Motor neuron (in vitro differentiated cells): ENCODE results near the gene ZFAND2B. TPM values are rescaled to one million over a fixed set of nuclear protein-coding genes. Genes with fewer than 3 reads are reported as not detected.
"Not testable (repeated sequence)": the region's sequence is repeated elsewhere in the genome, so short reads cannot be mapped to it uniquely, and the experiment has no call there.

Source experiments
- ATAC-seq, 8 experiments: fragments of 200-7000 bp; cut with Tn5 transposase; replicated peaks in 6 of 8; 2 replicates each; pipeline ENCODE4 v1.8.0; 2021; ENCODE audit warnings: mild to moderate bottlenecking in 8 of 8, moderate library complexity in 8 of 8
- H3K27ac ChIP-seq, 2 donors: fragments of 250-450 bp; sonication (Bioruptor Pico); 2 replicates each; pipeline ENCODE4 v1.9.0; 2021; ENCODE audit warnings: antibody characterized with exemption in 2 of 2, mild to moderate bottlenecking in 2 of 2, moderate library complexity in 1 of 2
- H3K4me1 ChIP-seq, 2 donors: fragments of 250-450 bp; sonication (Bioruptor Pico); replicated peaks in 1 of 2; 2 replicates each; pipeline ENCODE4 v1.6.1; 2021; ENCODE audit warnings: antibody characterized with exemption in 2 of 2, mild to moderate bottlenecking in 2 of 2, moderate library complexity in 1 of 2
- H3K4me3 ChIP-seq, 5 donors: fragments of 250-450 bp; sonication (Bioruptor Pico); 2 replicates each; pipeline ENCODE4 v1.9.0; 2021; ENCODE audit warnings: antibody characterized with exemption in 5 of 5, mild to moderate bottlenecking in 5 of 5, moderate library complexity in 4 of 5
- WGBS, 10 experiments: fragments of 450-650 bp; shearing (Covaris generic); methylation state at CpG; one replicate each; pipeline ENCODE4 v1.0.0; 2022; 5-methylcytosine and 5-hydroxymethylcytosine counted together
- in situ Hi-C, 9 experiments: fragments of 400-800 bp; cut with MboI; loops; one replicate each; pipeline ENCODE4 v1.15.0; 2021; ENCODE audit warnings: low sequenced_read_pairs in 9 of 9, low pct_unique_long_range_greater_than_20kb in 2 of 9; ENCODE audit not compliant: unreplicated experiment in 9 of 9
- total RNA-seq, 8 experiments: library from RNA; unstranded; fragments of 300-600 nt; gene quantifications; 2 replicates each; pipeline versions ENCODE4 v1.2.3 to v1.2.4, GENCODE V29; 2022

The ZFAND2B gene
- total RNA-seq, 8 experiments from 2014 or later: 19.7 to 35.8 (median 25.7) TPM

GRCh38 chr2:219199470-219200211 lies 6.9 kb upstream of the ZFAND2B start:
- ATAC-seq: peak in 2 of 8 experiments; percentile 56 to 57

GRCh38 chr2:219200502-219201326 lies 5.9 kb upstream of the ZFAND2B start:
- H3K4me1 ChIP-seq, H3K27ac ChIP-seq, ATAC-seq, in situ Hi-C loops, H3K4me3 ChIP-seq: not testable (repeated sequence)
- WGBS, 10 experiments: 66 to 95% (median 80%) methylated on average over 1 to 15 of the region's 26 CpGs; no CpG with 5 or more reads in 3 of the 10 experiments

More at GRCh38 chr2:219199470-219200211, 6.9 kb upstream of the ZFAND2B start:
- in situ Hi-C loops: no loop called here
- no peaks in the 10 kb centered on the region for H3K4me1 ChIP-seq
- 55 to 100% (median 85%) methylated on average over 2 to 11 of the region's 12 CpGs; no CpG with 5 or more reads in 3 of the 10 experiments for WGBS, 10 experiments
- no peak overlapping the region for H3K4me3 ChIP-seq
- H3K27ac ChIP-seq: no peak overlapping the region

DNA sequence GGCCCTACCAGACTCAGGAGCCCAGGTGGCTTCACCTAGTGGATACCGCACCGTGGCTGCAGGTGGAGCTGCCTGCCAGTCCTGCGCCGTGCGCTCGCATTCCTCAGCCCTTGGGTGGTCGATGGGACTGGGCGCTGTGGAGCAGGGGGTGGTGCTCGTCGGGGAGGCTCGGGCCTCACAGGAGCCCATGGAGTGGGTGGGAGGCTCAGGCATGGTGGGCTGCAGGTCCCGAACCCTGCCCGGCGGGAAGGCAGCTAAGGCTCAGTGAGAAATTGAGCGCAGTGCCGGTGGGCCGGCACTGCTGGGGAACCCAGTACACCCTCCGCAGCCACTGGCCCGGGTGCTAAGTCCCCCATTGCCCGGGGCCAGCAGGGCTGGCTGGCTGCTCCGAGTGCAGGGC lies 5.3 kb upstream of the ZFAND2B start:
- WGBS, 10 experiments: 100% methylated on average over 1 of the region's 21 CpGs; no CpG with 5 or more reads in 9 of the 10 experiments
- H3K4me1 ChIP-seq, H3K4me3 ChIP-seq, H3K27ac ChIP-seq, ATAC-seq, in situ Hi-C loops: not testable (repeated sequence)

- H3K4me1 ChIP-seq: peaks cover 7 to 11% of the 10 kb centered on the region in 2 donors
- in situ Hi-C loops: no loop called here
- H3K27ac ChIP-seq: no peak overlapping the region
- WGBS, 10 experiments: 47 to 100% (median 84%) methylated on average over 1 to 6 of the region's 7 CpGs; no CpG with 5 or more reads in 1 of the 10 experiments
- no peak for ATAC-seq
- H3K4me3 ChIP-seq: no peak overlapping the region
These were observed 2.0 kb upstream of the ZFAND2B start for GRCh38 chr2:219204425-219205164.

GRCh38 chr2:219205165-219205538 lies 1.4 kb upstream of the ZFAND2B start:
- 72 to 100% (median 89%) methylated on average over 2 to 5 of the region's 5 CpGs for WGBS, 10 experiments
- ATAC-seq: no peak
- Histone ChIP-seq H3K4me1 (peaks cover 7 to 11% of the 10 kb centered on the region in 2 donors), H3K27ac (no peak overlapping the region), H3K4me3 (no peak overlapping the region)
- in situ Hi-C loops: no loop called here

DNA sequence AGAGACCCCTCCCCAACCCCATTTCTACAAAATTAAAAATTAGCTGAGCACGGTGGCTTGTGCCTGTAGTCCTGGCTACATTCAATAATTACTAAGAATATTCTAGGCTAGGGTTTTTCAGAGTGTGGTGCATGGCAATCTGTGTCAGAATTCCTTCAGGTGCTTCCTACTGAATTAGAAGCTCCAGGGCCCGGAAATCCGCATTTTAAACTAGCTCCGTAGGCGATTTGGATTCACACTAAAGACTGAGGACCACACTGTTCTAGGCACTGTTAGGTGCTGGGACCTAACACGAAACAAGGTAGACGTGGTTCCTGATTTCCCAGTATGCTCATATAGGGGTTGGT lies 628 bp upstream of the ZFAND2B start:
- H3K27ac ChIP-seq: peak overlapping the region; percentile 83 to 87
- 3 to 45% (median 14%) methylated on average over 2 to 7 of the region's 7 CpGs; no CpG with 5 or more reads in 2 of the 10 experiments for WGBS, 10 experiments
- H3K4me3 ChIP-seq: peak overlapping the region; percentile 54 to 91 (median 57)
- ATAC-seq: no peak
- in situ Hi-C loops: no loop called here
- peaks cover 7 to 11% of the 10 kb centered on the region in 2 donors for H3K4me1 ChIP-seq

- 0 to 57% (median 24%) methylated on average over 1 to 9 of the region's 22 CpGs; no CpG with 5 or more reads in 5 of the 10 experiments for WGBS, 10 experiments
- peak in 1 of 8 experiments; percentile 9 for ATAC-seq
- in situ Hi-C loops: no loop called here
- Histone ChIP-seq H3K27ac (peak overlapping the region; percentile 34 to 87), H3K4me3 (peak overlapping the region; percentile 54 to 91 (median 57)), H3K4me1 (peaks cover 7 to 11% of the 10 kb centered on the region in 2 donors)
These were observed 727 bp downstream of the ZFAND2B start for GRCh38 chr2:219207134-219207883.

- in situ Hi-C loops: no loop called here
- no peak for ATAC-seq
- Histone ChIP-seq H3K4me1 (peaks cover 7 to 11% of the 10 kb centered on the region in 2 donors), H3K27ac (peak overlapping the region in 1 of 2 donors; percentile 87), H3K4me3 (peak overlapping the region in 3 of 5 donors; percentile 55 to 72 (median 57))
- 57 to 100% (median 84%) methylated on average over 1 to 10 of the region's 17 CpGs; no CpG with 5 or more reads in 1 of the 10 experiments for WGBS, 10 experiments
These were observed 1.5 kb downstream of the ZFAND2B start for GRCh38 chr2:219207884-219208740.

DNA sequence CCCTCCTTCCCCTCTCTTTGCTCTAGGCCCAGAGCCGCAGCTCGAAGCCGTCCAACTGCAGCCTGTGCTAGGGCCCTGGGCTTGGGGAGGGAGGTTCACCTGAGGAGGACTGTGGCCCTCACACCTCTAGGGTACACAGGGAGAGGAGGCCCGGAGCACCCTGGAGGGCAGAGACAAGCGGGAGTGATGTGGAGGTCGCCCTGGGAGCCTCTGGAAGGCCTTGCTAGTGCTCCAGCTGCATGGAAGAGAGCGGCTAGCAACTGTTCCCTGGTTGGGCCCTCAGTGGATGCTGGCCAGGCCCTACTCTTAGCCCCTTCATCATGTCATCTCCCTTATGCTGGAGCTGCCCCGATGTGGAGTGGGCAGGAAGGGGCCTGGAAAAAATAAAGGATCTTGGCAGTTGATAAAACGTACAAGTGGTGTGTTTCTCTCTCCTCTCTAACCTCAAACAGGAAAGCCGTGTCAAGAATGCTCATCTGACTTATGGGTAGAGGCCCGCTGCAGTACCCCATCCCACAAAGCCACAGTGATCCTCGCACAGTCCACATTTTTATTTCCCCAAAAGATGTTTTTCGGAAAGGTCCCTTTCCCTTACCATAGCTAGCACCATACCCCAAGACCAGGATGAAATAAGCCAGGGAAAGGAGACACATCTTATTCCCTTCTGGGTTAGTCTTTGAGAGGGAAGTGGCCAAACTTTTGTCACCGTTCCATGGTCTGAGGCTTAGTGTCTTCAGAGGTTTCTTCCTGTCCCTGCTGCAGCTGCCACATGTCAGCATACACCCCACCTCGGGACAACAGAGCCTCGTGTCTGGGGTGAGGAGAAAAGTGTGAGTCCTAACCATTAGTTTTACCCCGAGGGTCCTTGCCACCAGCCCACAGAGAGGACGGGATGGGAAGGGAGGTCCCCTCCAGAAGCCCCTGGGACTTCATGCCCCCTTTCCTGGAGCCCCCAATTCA lies 2.9 kb downstream of the ZFAND2B start:
- no peak for ATAC-seq
- no peak overlapping the region for H3K4me3 ChIP-seq
- no peak overlapping the region for H3K27ac ChIP-seq
- H3K4me1 ChIP-seq: peaks cover 7 to 11% of the 10 kb centered on the region in 2 donors
- WGBS, 10 experiments: 46 to 95% (median 87%) methylated on average over 1 to 9 of the region's 18 CpGs; no CpG with 5 or more reads in 2 of the 10 experiments
- in situ Hi-C loops: no loop called here

DNA sequence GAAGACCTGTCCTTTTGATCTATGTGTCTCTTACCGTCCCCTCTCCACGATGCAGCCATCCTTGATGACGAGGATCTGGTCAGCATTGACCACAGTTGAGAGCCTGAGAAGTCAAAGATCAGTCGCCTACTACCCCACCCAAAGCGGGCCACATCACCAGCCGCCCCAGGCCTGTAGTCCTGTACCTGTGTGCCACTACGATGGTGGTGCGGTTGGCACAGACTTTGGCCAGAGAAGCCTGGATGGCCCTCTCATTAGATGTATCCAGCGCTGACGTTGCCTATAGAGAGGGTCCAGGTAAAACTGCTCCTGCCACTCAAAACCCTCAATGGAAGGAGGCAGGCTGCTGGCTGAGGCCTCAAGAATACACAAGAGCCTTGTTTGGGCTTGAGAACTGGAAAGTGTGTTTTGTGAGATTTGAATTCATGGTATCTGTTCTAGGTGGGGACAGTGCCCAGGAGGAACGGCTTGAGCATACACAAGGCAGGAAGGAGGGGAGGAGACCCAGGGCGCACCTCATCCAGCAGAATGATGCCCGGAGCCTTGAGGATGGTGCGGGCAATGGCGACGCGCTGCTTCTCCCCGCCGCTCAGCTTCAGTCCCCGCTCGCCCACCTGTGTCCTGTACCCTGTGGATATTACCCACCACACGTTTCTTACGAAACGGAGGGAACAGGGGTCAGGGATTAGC lies 3.8 kb downstream of the ZFAND2B start:
- Histone ChIP-seq H3K4me1 (peaks cover 7 to 11% of the 10 kb centered on the region in 2 donors), H3K4me3 (no peak overlapping the region), H3K27ac (no peak overlapping the region)
- WGBS, 10 experiments: 60 to 100% (median 93%) methylated on average over 1 to 14 of the region's 24 CpGs; no CpG with 5 or more reads in 2 of the 10 experiments
- no peak for ATAC-seq
- in situ Hi-C loops: no loop called here
